Measurements from ENCODE around the gene UBE2Q2. TPM values are rescaled to one million over a fixed set of nuclear protein-coding genes. Genes with fewer than 3 reads are reported as not detected.

Gene UBE2Q2
- total RNA-seq, 1 experiment from 2014 or later, result 40.5 TPM

- no TSS peak for BruUV-seq (replicated peaks)
- DNase-seq, result no peak
- no peak overlapping the region for H3K27ac Mint-ChIP-seq (ENCODE audit: unreplicated experiment)
- Histone ChIP-seq H3K4me1 (peaks cover 11% of the 10 kb centered on the region), H3K27me3 (replicated peaks; ENCODE audit: control insufficient read depth, insufficient read depth, low read length) (no peaks in the 10 kb centered on the region), H3K36me3 (ENCODE audit: control insufficient read depth, insufficient read depth, low read length) (no peaks in the 10 kb centered on the region), H3K9me3 (no peaks in the 10 kb centered on the region), H3K4me3 (ENCODE audit: low read depth, low read length) (no peak overlapping the region)
- no peaks in the 10 kb centered on the region for H3K27me3 Mint-ChIP-seq (ENCODE audit: insufficient read depth, unreplicated experiment)
- TF ChIP-seq, protein P1, sequence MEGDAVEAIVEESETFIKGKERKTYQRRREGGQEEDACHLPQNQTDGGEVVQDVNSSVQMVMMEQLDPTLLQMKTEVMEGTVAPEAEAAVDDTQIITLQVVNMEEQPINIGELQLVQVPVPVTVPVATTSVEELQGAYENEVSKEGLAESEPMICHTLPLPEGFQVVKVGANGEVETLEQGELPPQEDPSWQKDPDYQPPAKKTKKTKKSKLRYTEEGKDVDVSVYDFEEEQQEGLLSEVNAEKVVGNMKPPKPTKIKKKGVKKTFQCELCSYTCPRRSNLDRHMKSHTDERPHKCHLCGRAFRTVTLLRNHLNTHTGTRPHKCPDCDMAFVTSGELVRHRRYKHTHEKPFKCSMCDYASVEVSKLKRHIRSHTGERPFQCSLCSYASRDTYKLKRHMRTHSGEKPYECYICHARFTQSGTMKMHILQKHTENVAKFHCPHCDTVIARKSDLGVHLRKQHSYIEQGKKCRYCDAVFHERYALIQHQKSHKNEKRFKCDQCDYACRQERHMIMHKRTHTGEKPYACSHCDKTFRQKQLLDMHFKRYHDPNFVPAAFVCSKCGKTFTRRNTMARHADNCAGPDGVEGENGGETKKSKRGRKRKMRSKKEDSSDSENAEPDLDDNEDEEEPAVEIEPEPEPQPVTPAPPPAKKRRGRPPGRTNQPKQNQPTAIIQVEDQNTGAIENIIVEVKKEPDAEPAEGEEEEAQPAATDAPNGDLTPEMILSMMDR (IDR thresholded peaks at IDR 0.05; ENCODE audit: insufficient read depth in 1 of 2, low read depth in 1 of 2, low read length in 1 of 2, severe bottlenecking in 1 of 2, unreplicated experiment in 1 of 2), result no peak
- no peak overlapping the region for H3K4me3 Mint-ChIP-seq (ENCODE audit: unreplicated experiment)
- CTCF ChIA-PET, result no interaction called here
- H3K9me3 Mint-ChIP-seq (ENCODE audit: unreplicated experiment), result no peaks in the 10 kb centered on the region
- POLR2A ChIA-PET, result no interaction called here
- peaks cover 33% of the 10 kb centered on the region for H3K4me1 Mint-ChIP-seq (ENCODE audit: low read depth, unreplicated experiment)
- peaks cover 20% of the 10 kb centered on the region for H3K36me3 Mint-ChIP-seq (ENCODE audit: insufficient read depth, unreplicated experiment)
- intact Hi-C loops (cut with micrococcal nuclease; ENCODE audit: unreplicated experiment), result no loop called here
Measured at GRCh38 chr15:75866916-75867315, 23.7 kb downstream of the UBE2Q2 start.

GRCh38 chr15:75867449-75867848 lies 24.2 kb downstream of the UBE2Q2 start:
- no peak overlapping the region for H3K4me3 ChIP-seq (ENCODE audit: low read depth, low read length)
- Mint-ChIP-seq H3K9me3 (ENCODE audit: unreplicated experiment) (no peaks in the 10 kb centered on the region), H3K36me3 (ENCODE audit: insufficient read depth, unreplicated experiment) (peaks cover 25% of the 10 kb centered on the region), H3K4me1 (ENCODE audit: low read depth, unreplicated experiment) (peaks cover 35% of the 10 kb centered on the region), H3K4me3 (ENCODE audit: unreplicated experiment) (no peak overlapping the region), H3K27me3 (ENCODE audit: insufficient read depth, unreplicated experiment) (no peaks in the 10 kb centered on the region), H3K27ac (ENCODE audit: unreplicated experiment) (no peak overlapping the region)
- BruUV-seq (replicated peaks), result no TSS peak
- H3K9me3 ChIP-seq, result no peaks in the 10 kb centered on the region
- ChIA-PET POLR2A (no interaction called here), CTCF (no interaction called here)
- peaks cover 11% of the 10 kb centered on the region for H3K4me1 ChIP-seq
- no peak for DNase-seq
- no peaks in the 10 kb centered on the region for H3K27me3 ChIP-seq (replicated peaks; ENCODE audit: control insufficient read depth, insufficient read depth, low read length)
- intact Hi-C loops (cut with micrococcal nuclease; ENCODE audit: unreplicated experiment), result no loop called here
- TF ChIP-seq, protein P1 (IDR thresholded peaks at IDR 0.05; ENCODE audit: insufficient read depth in 1 of 2, low read depth in 1 of 2, low read length in 1 of 2, severe bottlenecking in 1 of 2, unreplicated experiment in 1 of 2), result no peak
- H3K36me3 ChIP-seq (ENCODE audit: control insufficient read depth, insufficient read depth, low read length), result no peaks in the 10 kb centered on the region

DNA sequence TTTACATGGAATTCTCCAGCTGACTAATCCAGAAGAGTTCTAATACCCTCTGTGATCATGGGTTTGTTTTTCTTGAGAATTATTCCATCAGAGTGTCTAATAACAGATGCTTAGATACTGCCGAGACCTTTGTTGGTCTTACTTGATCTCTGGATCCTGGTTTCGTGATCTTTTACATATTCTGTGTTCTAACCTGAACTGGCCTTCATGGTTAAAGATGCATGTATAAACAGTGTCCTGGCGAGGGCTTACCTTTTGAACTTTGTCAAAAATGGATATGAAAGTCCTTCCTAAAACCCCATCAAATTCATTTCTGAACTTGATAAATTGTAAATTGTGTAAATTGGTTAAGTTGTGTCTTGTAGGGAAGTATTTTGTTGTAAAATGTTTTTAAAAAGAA lies 24.8 kb downstream of the UBE2Q2 start:
- H3K9me3 Mint-ChIP-seq (ENCODE audit: unreplicated experiment), result no peaks in the 10 kb centered on the region
- no TSS peak for BruUV-seq (replicated peaks)
- ChIA-PET POLR2A (no interaction called here), CTCF (interaction anchor here (0.6 kb wide), 1 partner anchor 1245 kb away, joined by 3 read pairs; no protein-coding TSS in a partner anchor)
- no peaks in the 10 kb centered on the region for H3K27me3 Mint-ChIP-seq (ENCODE audit: insufficient read depth, unreplicated experiment)
- peaks cover 27% of the 10 kb centered on the region for H3K36me3 Mint-ChIP-seq (ENCODE audit: insufficient read depth, unreplicated experiment)
- H3K4me1 Mint-ChIP-seq (ENCODE audit: low read depth, unreplicated experiment), result peaks cover 35% of the 10 kb centered on the region
- Histone ChIP-seq H3K36me3 (ENCODE audit: control insufficient read depth, insufficient read depth, low read length) (no peaks in the 10 kb centered on the region), H3K27me3 (replicated peaks; ENCODE audit: control insufficient read depth, insufficient read depth, low read length) (no peaks in the 10 kb centered on the region), H3K4me3 (ENCODE audit: low read depth, low read length) (no peak overlapping the region), H3K9me3 (no peaks in the 10 kb centered on the region), H3K4me1 (peaks cover 11% of the 10 kb centered on the region)
- intact Hi-C loops (cut with micrococcal nuclease; ENCODE audit: unreplicated experiment), result no loop called here
- TF ChIP-seq, protein P1 (IDR thresholded peaks at IDR 0.05; ENCODE audit: insufficient read depth in 1 of 2, low read depth in 1 of 2, low read length in 1 of 2, severe bottlenecking in 1 of 2, unreplicated experiment in 1 of 2), result no peak
- H3K4me3 Mint-ChIP-seq (ENCODE audit: unreplicated experiment), result no peak overlapping the region
- no peak for DNase-seq
- H3K27ac Mint-ChIP-seq (ENCODE audit: unreplicated experiment), result no peak overlapping the region
